DND-41 (cell line): ENCODE measurements around the gene SLC39A11.

ENCODE experiments used
- EZH2 ChIP-seq: IDR thresholded peaks from 3 replicates; pipeline ENCODE4 v1.6.1; 2012; ENCODE audit warnings: borderline replicate concordance, low read depth, mild to moderate bottlenecking, moderate library complexity, low read length, inconsistent platforms; ENCODE audit not compliant: severe bottlenecking
- TF ChIP-seq, protein P1 (sequence below): IDR thresholded peaks from 2 replicates; pipeline ENCODE4 v1.5.1; 2012; ENCODE audit warnings: borderline replicate concordance, low read length, moderate library complexity, mild to moderate bottlenecking; ENCODE audit not compliant: poor library complexity, severe bottlenecking; ENCODE audit errors: extremely low read depth

DNA sequence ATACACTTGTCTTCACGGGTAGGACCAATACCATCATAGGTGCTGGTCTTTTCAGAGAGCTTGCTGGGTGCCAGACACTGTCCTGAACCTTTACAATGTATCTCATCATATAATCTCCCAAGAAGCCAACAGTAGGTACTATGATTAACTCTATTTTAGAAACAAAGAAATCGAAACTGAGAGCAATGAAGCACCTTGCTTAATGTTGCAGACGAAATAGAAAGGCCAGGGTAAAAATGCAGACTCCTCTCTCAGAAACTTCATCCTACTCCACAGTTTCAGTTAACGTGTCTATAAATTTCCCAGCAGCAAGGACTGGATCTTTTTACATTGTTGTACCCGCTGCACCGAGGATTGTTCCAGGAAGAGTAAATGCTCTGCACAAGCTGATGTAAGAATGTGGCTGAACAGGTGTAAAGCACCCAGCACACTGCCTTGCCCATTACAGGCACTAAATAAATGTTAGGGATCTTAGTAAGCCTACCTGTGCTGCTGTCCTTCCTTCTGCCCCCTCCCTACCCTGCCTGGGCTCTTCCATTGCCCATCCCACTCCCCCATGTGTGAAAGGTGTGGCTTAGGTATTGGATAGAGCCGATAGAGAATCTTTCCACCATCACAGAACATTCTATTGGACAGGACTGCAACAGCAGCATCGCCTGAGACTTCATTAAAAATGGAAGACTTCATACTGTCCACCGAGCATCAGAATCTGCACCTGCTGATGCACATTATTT, 495.0 kb downstream of the SLC39A11 start:
- TF ChIP-seq, protein P1, sequence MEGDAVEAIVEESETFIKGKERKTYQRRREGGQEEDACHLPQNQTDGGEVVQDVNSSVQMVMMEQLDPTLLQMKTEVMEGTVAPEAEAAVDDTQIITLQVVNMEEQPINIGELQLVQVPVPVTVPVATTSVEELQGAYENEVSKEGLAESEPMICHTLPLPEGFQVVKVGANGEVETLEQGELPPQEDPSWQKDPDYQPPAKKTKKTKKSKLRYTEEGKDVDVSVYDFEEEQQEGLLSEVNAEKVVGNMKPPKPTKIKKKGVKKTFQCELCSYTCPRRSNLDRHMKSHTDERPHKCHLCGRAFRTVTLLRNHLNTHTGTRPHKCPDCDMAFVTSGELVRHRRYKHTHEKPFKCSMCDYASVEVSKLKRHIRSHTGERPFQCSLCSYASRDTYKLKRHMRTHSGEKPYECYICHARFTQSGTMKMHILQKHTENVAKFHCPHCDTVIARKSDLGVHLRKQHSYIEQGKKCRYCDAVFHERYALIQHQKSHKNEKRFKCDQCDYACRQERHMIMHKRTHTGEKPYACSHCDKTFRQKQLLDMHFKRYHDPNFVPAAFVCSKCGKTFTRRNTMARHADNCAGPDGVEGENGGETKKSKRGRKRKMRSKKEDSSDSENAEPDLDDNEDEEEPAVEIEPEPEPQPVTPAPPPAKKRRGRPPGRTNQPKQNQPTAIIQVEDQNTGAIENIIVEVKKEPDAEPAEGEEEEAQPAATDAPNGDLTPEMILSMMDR: no peak
- TF ChIP-seq EZH2: no peak
